KMS-11 (cell line): ENCODE results near the gene SLC11A1.

Source experiments
- H2AFZ ChIP-seq: fragments of 200-600 bp; sonication (generic); 2 replicates; pipeline ENCODE4 v1.6.1; 2016; ENCODE audit warnings: antibody characterized with exemption, mixed run types, low read depth
- H3K27ac ChIP-seq: fragments of 200-600 bp; sonication (generic); 2 replicates; pipeline ENCODE4 v1.6.1; 2016; ENCODE audit warnings: mild to moderate bottlenecking, mixed run types
- H3K27me3 ChIP-seq: fragments of 200-600 bp; sonication (generic); 2 replicates; pipeline ENCODE4 v1.6.1; 2017; ENCODE audit warnings: mild to moderate bottlenecking, low read depth, mixed run types, moderate library complexity; ENCODE audit not compliant: insufficient read depth
- H3K36me3 ChIP-seq: fragments of 200-600 bp; sonication (generic); 2 replicates; pipeline ENCODE4 v1.6.1; 2017; ENCODE audit warnings: mild to moderate bottlenecking, mixed run types; ENCODE audit not compliant: insufficient read depth
- H3K4me1 ChIP-seq: fragments of 200-600 bp; sonication (generic); 2 replicates; pipeline ENCODE4 v1.6.1; 2016; ENCODE audit warnings: mild to moderate bottlenecking, low read depth, mixed run types; ENCODE audit not compliant: poor library complexity, severe bottlenecking
- H3K4me2 ChIP-seq: fragments of 200-600 bp; sonication (generic); 2 replicates; pipeline ENCODE4 v1.7.0; 2016; ENCODE audit warnings: mild to moderate bottlenecking, mixed run types
- H3K4me3 ChIP-seq: fragments of 200-600 bp; sonication (generic); IDR thresholded peaks from 2 replicates; pipeline ENCODE4 v1.6.1; 2017; ENCODE audit warnings: low read depth, low read length, mixed read lengths; ENCODE audit not compliant: insufficient read depth
- H3K79me2 ChIP-seq: fragments of 200-600 bp; sonication (generic); 2 replicates; pipeline ENCODE4 v1.6.1; 2016; ENCODE audit warnings: low read depth, mixed run types; ENCODE audit not compliant: insufficient read depth
- H3K9ac ChIP-seq: fragments of 200-600 bp; sonication (generic); 2 replicates; pipeline ENCODE4 v1.6.1; 2016; ENCODE audit warnings: mild to moderate bottlenecking, mixed run types
- H4K20me1 ChIP-seq: fragments of 200-600 bp; sonication (generic); 2 replicates; pipeline ENCODE4 v1.6.1; 2016; ENCODE audit warnings: mild to moderate bottlenecking, mixed run types; ENCODE audit not compliant: insufficient read depth
- CTCF ChIP-seq: fragments of 200-600 bp; sonication (generic); conservative IDR thresholded peaks from 2 replicates; pipeline ENCODE4 v1.6.1; 2017; ENCODE audit warnings: low read depth, mild to moderate bottlenecking, antibody characterized with exemption, low read length, moderate library complexity, mixed read lengths

SLC11A1 gene

GRCh38 chr2:218392459-218392858 is 10.4 kb downstream of the SLC11A1 start:
- TF ChIP-seq CTCF: no peak
- peaks cover 17% of the 10 kb centered on the region for H3K4me1 ChIP-seq
- H3K4me3 ChIP-seq: no peak overlapping the region
- H3K36me3 ChIP-seq: no peaks in the 10 kb centered on the region
- H3K27me3 ChIP-seq: no peaks in the 10 kb centered on the region
- H3K27ac ChIP-seq: no peak overlapping the region
- H3K4me2 ChIP-seq: no peak overlapping the region
- H2AFZ ChIP-seq: no peak overlapping the region
- H3K9ac ChIP-seq: no peak overlapping the region
- H3K79me2 ChIP-seq: no peaks in the 10 kb centered on the region
- H4K20me1 ChIP-seq: no peaks in the 10 kb centered on the region

- no peak for TF ChIP-seq CTCF
Observed at GRCh38 chr2:218392891-218393462, 10.9 kb downstream of the SLC11A1 start.

GRCh38 chr2:218393750-218394290 is 11.7 kb downstream of the SLC11A1 start:
- H3K4me1 ChIP-seq: peaks cover 18% of the 10 kb centered on the region
- no peak overlapping the region for H3K9ac ChIP-seq
- H4K20me1 ChIP-seq: no peaks in the 10 kb centered on the region
- no peaks in the 10 kb centered on the region for H3K36me3 ChIP-seq
- no peak overlapping the region for H3K4me2 ChIP-seq
- no peaks in the 10 kb centered on the region for H3K27me3 ChIP-seq
- no peak overlapping the region for H3K4me3 ChIP-seq
- TF ChIP-seq CTCF: no peak
- no peak overlapping the region for H3K27ac ChIP-seq
- no peaks in the 10 kb centered on the region for H3K79me2 ChIP-seq
- no peak overlapping the region for H2AFZ ChIP-seq

More at GRCh38 chr2:218392891-218393462, 10.9 kb downstream of the SLC11A1 start:
- no peak overlapping the region for H3K27ac ChIP-seq
- H3K9ac ChIP-seq: no peak overlapping the region
- no peak overlapping the region for H3K4me3 ChIP-seq
- no peak overlapping the region for H3K4me2 ChIP-seq
- no peaks in the 10 kb centered on the region for H3K36me3 ChIP-seq
- no peaks in the 10 kb centered on the region for H3K79me2 ChIP-seq
- no peaks in the 10 kb centered on the region for H4K20me1 ChIP-seq
- H3K4me1 ChIP-seq: peaks cover 18% of the 10 kb centered on the region
- no peak overlapping the region for H2AFZ ChIP-seq
- no peaks in the 10 kb centered on the region for H3K27me3 ChIP-seq

- H3K27ac ChIP-seq: no peak overlapping the region
- no peak overlapping the region for H3K9ac ChIP-seq
- H3K79me2 ChIP-seq: no peaks in the 10 kb centered on the region
- H3K36me3 ChIP-seq: no peaks in the 10 kb centered on the region
- no peaks in the 10 kb centered on the region for H3K27me3 ChIP-seq
- H2AFZ ChIP-seq: no peak overlapping the region
- H3K4me1 ChIP-seq: peaks cover 18% of the 10 kb centered on the region
- H3K4me3 ChIP-seq: no peak overlapping the region
- no peak for TF ChIP-seq CTCF
- no peaks in the 10 kb centered on the region for H4K20me1 ChIP-seq
- no peak overlapping the region for H3K4me2 ChIP-seq
Observed at GRCh38 chr2:218394298-218395089, 12.4 kb downstream of the SLC11A1 start.
